ENCODE results near the gene ATP8B3. TPM values are rescaled to one million over a fixed set of nuclear protein-coding genes. Genes with fewer than 3 reads are reported as not detected.
A peak's percentile ranks its signal among the peaks of the same experiment; 100 is the strongest.

Gene ATP8B3
- total and polyA plus RNA-seq, 2 experiments from 2014 or later: 2.1 to 6.0 TPM

- Histone ChIP-seq H3K4me2 (no peak overlapping the region), H4K20me1 (replicated peaks; ENCODE audit: insufficient read depth) (peaks cover 23% of the 10 kb centered on the region), H3K4me3 (no peak overlapping the region), H3K4me1 (ENCODE audit: insufficient read depth) (no peaks in the 10 kb centered on the region; the same call in 1 of the 2 replicates), H3K79me2 (replicated peaks; ENCODE audit: insufficient read depth) (peaks cover 94% of the 10 kb centered on the region), H3K9me2 (ENCODE audit: insufficient read depth) (no peaks in the 10 kb centered on the region), H3F3A (replicated peaks; ENCODE audit: low read depth) (peaks cover 10% of the 10 kb centered on the region), H2AFZ (no peak overlapping the region), H3K36me3 (ENCODE audit: insufficient read depth) (no peaks in the 10 kb centered on the region), H3K27me3 (ENCODE audit: insufficient read depth) (no peaks in the 10 kb centered on the region), H3K27ac (ENCODE audit: low read depth) (no peak overlapping the region)
- TF ChIP-seq ZNF462 (CRISPR knock-in tag; IDR thresholded peaks at IDR 0.05): no peak
- TF ChIP-seq CTCF (conservative IDR thresholded peaks at IDR 0.05; ENCODE audit: low read depth in 2 of 2): no peak
- no peak for TF ChIP-seq EZH2 (IDR thresholded peaks at IDR 0.05; ENCODE audit: low read depth, unreplicated experiment)
- DNase-seq (ENCODE audit: low spot score): no peak
- H3K4me3 Mint-ChIP-seq: no peak overlapping the region
- H3K9me3 Mint-ChIP-seq: no peaks in the 10 kb centered on the region
- peaks cover 9% of the 10 kb centered on the region for H3K4me1 Mint-ChIP-seq
- peaks cover 8% of the 10 kb centered on the region for H3K27me3 Mint-ChIP-seq (ENCODE audit: insufficient read depth, low read depth, poor library complexity)
- ATAC-seq: no peak
- peak overlapping the region; percentile 28; the same call in 1 of the 2 replicates for H3K27ac Mint-ChIP-seq
- H3K36me3 Mint-ChIP-seq (ENCODE audit: low read depth): no peaks in the 10 kb centered on the region; the same call in 2 of the 3 replicates
These were observed 28.6 kb upstream of the ATP8B3 start for GRCh38 chr19:1840541-1841115.

Data from GM23338 (cell line).